ENCODE measurements around the gene TMC1.

Gene TMC1

GRCh38 chr9:72657023-72657422 is 135.6 kb downstream of the TMC1 start:
- no peaks in the 10 kb centered on the region for H3K27me3 ChIP-seq (ENCODE audit: control insufficient read depth in 2 of 2, insufficient read depth in 2 of 2, low read length in 2 of 2)
- H3K4me1 ChIP-seq (ENCODE audit: control insufficient read depth in 2 of 2, insufficient read depth in 2 of 2, low read length in 2 of 2) = no peaks in the 10 kb centered on the region
- no peak overlapping the region for H3K4me3 ChIP-seq (ENCODE audit: low read length in 2 of 2)
- no peak overlapping the region for H3K9ac ChIP-seq (ENCODE audit: low read depth in 1 of 2, low read length in 2 of 2)
- H3K27ac ChIP-seq (ENCODE audit: low read depth in 2 of 2, low read length in 2 of 2) = no peak overlapping the region
- no peaks in the 10 kb centered on the region for H3K36me3 ChIP-seq (ENCODE audit: control insufficient read depth in 2 of 2, insufficient read depth in 2 of 2, low read length in 2 of 2)
- no peaks in the 10 kb centered on the region for H3K9me3 ChIP-seq (ENCODE audit: control insufficient read depth in 2 of 2, low read length in 2 of 2)

- Histone ChIP-seq H3K4me1 (ENCODE audit: control insufficient read depth in 2 of 2, insufficient read depth in 2 of 2, low read length in 2 of 2) (no peaks in the 10 kb centered on the region), H3K27me3 (ENCODE audit: control insufficient read depth in 2 of 2, insufficient read depth in 2 of 2, low read length in 2 of 2) (no peaks in the 10 kb centered on the region), H3K36me3 (ENCODE audit: control insufficient read depth in 2 of 2, insufficient read depth in 2 of 2, low read length in 2 of 2) (no peaks in the 10 kb centered on the region), H3K4me3 (ENCODE audit: low read length in 2 of 2) (no peak overlapping the region), H3K27ac (ENCODE audit: low read depth in 2 of 2, low read length in 2 of 2) (no peak overlapping the region), H3K9ac (ENCODE audit: low read depth in 1 of 2, low read length in 2 of 2) (no peak overlapping the region), H3K9me3 (ENCODE audit: control insufficient read depth in 2 of 2, low read length in 2 of 2) (no peaks in the 10 kb centered on the region)
Measured at GRCh38 chr9:72658703-72659102, 137.3 kb downstream of the TMC1 start.

- Histone ChIP-seq H3K27me3 (ENCODE audit: control insufficient read depth in 2 of 2, insufficient read depth in 2 of 2, low read length in 2 of 2) (no peaks in the 10 kb centered on the region), H3K4me1 (ENCODE audit: control insufficient read depth in 2 of 2, insufficient read depth in 2 of 2, low read length in 2 of 2) (no peaks in the 10 kb centered on the region), H3K9me3 (ENCODE audit: control insufficient read depth in 2 of 2, low read length in 2 of 2) (no peaks in the 10 kb centered on the region), H3K9ac (ENCODE audit: low read depth in 1 of 2, low read length in 2 of 2) (no peak overlapping the region), H3K4me3 (ENCODE audit: low read length in 2 of 2) (no peak overlapping the region), H3K36me3 (ENCODE audit: control insufficient read depth in 2 of 2, insufficient read depth in 2 of 2, low read length in 2 of 2) (no peaks in the 10 kb centered on the region), H3K27ac (ENCODE audit: low read depth in 2 of 2, low read length in 2 of 2) (no peak overlapping the region)
Measured at GRCh38 chr9:72661401-72662135, 140.2 kb downstream of the TMC1 start.

GRCh38 chr9:72665421-72665820 is 144.0 kb downstream of the TMC1 start:
- no peak overlapping the region for H3K9ac ChIP-seq (ENCODE audit: low read depth in 1 of 2, low read length in 2 of 2)
- H3K9me3 ChIP-seq (ENCODE audit: control insufficient read depth in 2 of 2, low read length in 2 of 2) = no peaks in the 10 kb centered on the region
- no peaks in the 10 kb centered on the region for H3K36me3 ChIP-seq (ENCODE audit: control insufficient read depth in 2 of 2, insufficient read depth in 2 of 2, low read length in 2 of 2)
- H3K4me3 ChIP-seq (ENCODE audit: low read length in 2 of 2) = no peak overlapping the region
- H3K27me3 ChIP-seq (ENCODE audit: control insufficient read depth in 2 of 2, insufficient read depth in 2 of 2, low read length in 2 of 2) = no peaks in the 10 kb centered on the region
- H3K27ac ChIP-seq (ENCODE audit: low read depth in 2 of 2, low read length in 2 of 2) = no peak overlapping the region
- H3K4me1 ChIP-seq (ENCODE audit: control insufficient read depth in 2 of 2, insufficient read depth in 2 of 2, low read length in 2 of 2) = no peaks in the 10 kb centered on the region

- Histone ChIP-seq H3K27ac (ENCODE audit: low read depth in 2 of 2, low read length in 2 of 2) (no peak overlapping the region), H3K9ac (ENCODE audit: low read depth in 1 of 2, low read length in 2 of 2) (no peak overlapping the region), H3K4me1 (ENCODE audit: control insufficient read depth in 2 of 2, insufficient read depth in 2 of 2, low read length in 2 of 2) (no peaks in the 10 kb centered on the region), H3K36me3 (ENCODE audit: control insufficient read depth in 2 of 2, insufficient read depth in 2 of 2, low read length in 2 of 2) (no peaks in the 10 kb centered on the region), H3K27me3 (ENCODE audit: control insufficient read depth in 2 of 2, insufficient read depth in 2 of 2, low read length in 2 of 2) (no peaks in the 10 kb centered on the region), H3K9me3 (ENCODE audit: control insufficient read depth in 2 of 2, low read length in 2 of 2) (no peaks in the 10 kb centered on the region), H3K4me3 (ENCODE audit: low read length in 2 of 2) (no peak overlapping the region)
Measured at GRCh38 chr9:72667181-72667580, 145.8 kb downstream of the TMC1 start.

GRCh38 chr9:72674961-72675360 is 153.6 kb downstream of the TMC1 start:
- H3K27me3 ChIP-seq (ENCODE audit: control insufficient read depth in 2 of 2, insufficient read depth in 2 of 2, low read length in 2 of 2) = no peaks in the 10 kb centered on the region
- no peaks in the 10 kb centered on the region for H3K9me3 ChIP-seq (ENCODE audit: control insufficient read depth in 2 of 2, low read length in 2 of 2)
- no peaks in the 10 kb centered on the region for H3K4me1 ChIP-seq (ENCODE audit: control insufficient read depth in 2 of 2, insufficient read depth in 2 of 2, low read length in 2 of 2)
- H3K27ac ChIP-seq (ENCODE audit: low read depth in 2 of 2, low read length in 2 of 2) = no peak overlapping the region
- no peaks in the 10 kb centered on the region for H3K36me3 ChIP-seq (ENCODE audit: control insufficient read depth in 2 of 2, insufficient read depth in 2 of 2, low read length in 2 of 2)
- H3K4me3 ChIP-seq (ENCODE audit: low read length in 2 of 2) = no peak overlapping the region
- H3K9ac ChIP-seq (ENCODE audit: low read depth in 1 of 2, low read length in 2 of 2) = no peak overlapping the region

GRCh38 chr9:72675586-72675985 is 154.2 kb downstream of the TMC1 start:
- no peaks in the 10 kb centered on the region for H3K4me1 ChIP-seq (ENCODE audit: control insufficient read depth in 2 of 2, insufficient read depth in 2 of 2, low read length in 2 of 2)
- no peaks in the 10 kb centered on the region for H3K9me3 ChIP-seq (ENCODE audit: control insufficient read depth in 2 of 2, low read length in 2 of 2)
- no peaks in the 10 kb centered on the region for H3K27me3 ChIP-seq (ENCODE audit: control insufficient read depth in 2 of 2, insufficient read depth in 2 of 2, low read length in 2 of 2)
- no peak overlapping the region for H3K27ac ChIP-seq (ENCODE audit: low read depth in 2 of 2, low read length in 2 of 2)
- H3K9ac ChIP-seq (ENCODE audit: low read depth in 1 of 2, low read length in 2 of 2) = no peak overlapping the region
- H3K4me3 ChIP-seq (ENCODE audit: low read length in 2 of 2) = no peak overlapping the region
- no peaks in the 10 kb centered on the region for H3K36me3 ChIP-seq (ENCODE audit: control insufficient read depth in 2 of 2, insufficient read depth in 2 of 2, low read length in 2 of 2)

GRCh38 chr9:72680593-72681282 is 159.3 kb downstream of the TMC1 start:
- no peaks in the 10 kb centered on the region for H3K4me1 ChIP-seq (ENCODE audit: control insufficient read depth in 2 of 2, insufficient read depth in 2 of 2, low read length in 2 of 2)
- H3K4me3 ChIP-seq (ENCODE audit: low read length in 2 of 2) = no peak overlapping the region
- H3K9me3 ChIP-seq (ENCODE audit: control insufficient read depth in 2 of 2, low read length in 2 of 2) = no peaks in the 10 kb centered on the region
- H3K27ac ChIP-seq (ENCODE audit: low read depth in 2 of 2, low read length in 2 of 2) = no peak overlapping the region
- no peaks in the 10 kb centered on the region for H3K36me3 ChIP-seq (ENCODE audit: control insufficient read depth in 2 of 2, insufficient read depth in 2 of 2, low read length in 2 of 2)
- H3K9ac ChIP-seq (ENCODE audit: low read depth in 1 of 2, low read length in 2 of 2) = no peak overlapping the region
- no peaks in the 10 kb centered on the region for H3K27me3 ChIP-seq (ENCODE audit: control insufficient read depth in 2 of 2, insufficient read depth in 2 of 2, low read length in 2 of 2)

GRCh38 chr9:72681283-72681630 is 159.8 kb downstream of the TMC1 start:
- H3K36me3 ChIP-seq (ENCODE audit: control insufficient read depth in 2 of 2, insufficient read depth in 2 of 2, low read length in 2 of 2) = no peaks in the 10 kb centered on the region
- H3K4me3 ChIP-seq (ENCODE audit: low read length in 2 of 2) = no peak overlapping the region
- no peak overlapping the region for H3K27ac ChIP-seq (ENCODE audit: low read depth in 2 of 2, low read length in 2 of 2)
- H3K27me3 ChIP-seq (ENCODE audit: control insufficient read depth in 2 of 2, insufficient read depth in 2 of 2, low read length in 2 of 2) = no peaks in the 10 kb centered on the region
- H3K9me3 ChIP-seq (ENCODE audit: control insufficient read depth in 2 of 2, low read length in 2 of 2) = no peaks in the 10 kb centered on the region
- no peaks in the 10 kb centered on the region for H3K4me1 ChIP-seq (ENCODE audit: control insufficient read depth in 2 of 2, insufficient read depth in 2 of 2, low read length in 2 of 2)
- no peak overlapping the region for H3K9ac ChIP-seq (ENCODE audit: low read depth in 1 of 2, low read length in 2 of 2)

- Histone ChIP-seq H3K36me3 (ENCODE audit: control insufficient read depth in 2 of 2, insufficient read depth in 2 of 2, low read length in 2 of 2) (no peaks in the 10 kb centered on the region), H3K27me3 (ENCODE audit: control insufficient read depth in 2 of 2, insufficient read depth in 2 of 2, low read length in 2 of 2) (no peaks in the 10 kb centered on the region), H3K9ac (ENCODE audit: low read depth in 1 of 2, low read length in 2 of 2) (no peak overlapping the region), H3K4me1 (ENCODE audit: control insufficient read depth in 2 of 2, insufficient read depth in 2 of 2, low read length in 2 of 2) (no peaks in the 10 kb centered on the region), H3K27ac (ENCODE audit: low read depth in 2 of 2, low read length in 2 of 2) (no peak overlapping the region), H3K9me3 (ENCODE audit: control insufficient read depth in 2 of 2, low read length in 2 of 2) (no peaks in the 10 kb centered on the region), H3K4me3 (ENCODE audit: low read length in 2 of 2) (no peak overlapping the region)
Measured at GRCh38 chr9:72684615-72685014, 163.2 kb downstream of the TMC1 start.

Data from mucosa of rectum (tissue), 2 donors.